Measurements from ENCODE around the gene LKAAEAR1.
"Not testable (repeated sequence)": the region's sequence is repeated elsewhere in the genome, so short reads cannot be mapped to it uniquely, and the experiment has no call there.

The LKAAEAR1 gene

DNA sequence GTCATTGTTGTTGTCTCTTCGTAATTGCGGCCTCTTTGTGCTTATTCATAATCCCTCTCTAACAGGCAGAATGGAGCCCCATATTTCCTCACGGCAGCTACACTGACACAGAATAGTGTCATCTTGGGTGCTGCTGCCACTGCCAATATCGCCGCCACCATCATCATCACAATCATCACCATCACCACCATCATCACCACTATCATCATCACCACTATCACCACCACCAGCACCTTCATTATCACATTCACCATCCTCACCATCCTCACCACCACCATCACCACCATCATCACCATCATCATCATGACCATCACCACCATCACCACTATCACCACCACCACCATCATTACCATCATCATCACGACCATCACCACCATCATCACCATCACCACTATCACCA is 12.3 kb upstream of the LKAAEAR1 start:
- no peak for DNase-seq

DNA sequence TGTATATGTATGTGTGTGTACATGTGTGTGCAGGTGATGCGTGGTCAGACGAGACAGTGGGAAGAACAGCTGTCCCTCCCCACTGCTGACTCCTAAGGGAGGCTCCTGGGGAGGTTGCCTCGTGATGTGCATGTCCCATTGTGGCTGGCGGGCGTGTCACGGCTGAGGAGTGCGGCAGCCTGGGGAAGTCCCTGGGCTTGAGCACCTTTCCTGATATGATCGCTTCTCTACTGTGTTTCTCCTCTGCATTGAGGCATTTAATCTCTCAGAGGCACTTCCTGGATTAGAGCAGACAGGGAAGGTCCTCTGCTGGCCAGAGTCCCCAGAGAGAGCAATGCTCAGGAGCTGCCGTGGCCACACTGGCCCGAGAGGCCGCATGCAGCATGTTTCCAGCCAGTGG is 11.7 kb upstream of the LKAAEAR1 start:
- no peak for DNase-seq

DNA sequence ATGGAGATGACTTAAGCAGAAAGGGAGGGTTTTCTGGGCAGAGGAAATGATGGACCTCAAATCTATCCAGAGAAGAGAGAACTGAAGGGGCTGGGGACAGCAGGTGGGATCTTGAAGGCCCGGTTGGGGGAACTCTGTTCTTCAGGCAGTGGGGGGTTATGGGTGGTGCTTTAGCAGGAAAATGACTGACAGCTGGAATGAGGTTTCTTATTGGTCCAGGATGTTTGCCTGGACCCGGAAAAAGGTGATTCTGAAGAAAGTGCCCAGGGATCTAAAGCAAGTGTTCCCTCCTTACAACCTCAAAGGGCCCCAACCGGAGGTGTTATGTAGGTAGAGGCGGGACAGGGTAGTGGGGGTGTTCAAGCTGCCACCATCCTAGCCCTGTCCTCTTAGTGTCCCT is 11.3 kb upstream of the LKAAEAR1 start:
- DNase-seq: no peak

DNA sequence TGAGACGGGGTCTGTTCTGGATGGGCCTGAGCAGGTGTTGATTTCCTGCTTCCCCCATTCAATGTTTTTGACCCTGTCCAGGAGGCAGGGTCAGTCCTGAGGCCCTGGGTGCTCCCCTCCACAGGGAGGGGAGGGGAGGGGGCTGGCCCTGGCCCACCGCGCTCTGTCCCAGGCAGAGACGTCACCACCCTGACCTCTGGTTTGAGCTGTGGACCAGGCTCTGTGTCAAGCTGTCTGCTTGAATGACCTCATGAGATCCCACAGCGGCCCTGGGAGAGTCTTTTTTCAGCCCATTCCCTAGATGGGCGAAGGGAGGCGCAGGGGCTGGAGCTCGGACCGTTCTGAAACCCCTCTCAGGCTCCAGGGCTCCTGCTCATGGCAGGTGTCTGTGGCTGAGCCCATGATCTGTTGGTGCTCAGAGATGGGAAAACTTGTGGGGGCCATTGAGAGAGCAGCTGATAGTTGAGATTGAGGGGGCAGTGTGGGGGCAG is 8.9 kb upstream of the LKAAEAR1 start:
- DNase-seq: no peak

DNA sequence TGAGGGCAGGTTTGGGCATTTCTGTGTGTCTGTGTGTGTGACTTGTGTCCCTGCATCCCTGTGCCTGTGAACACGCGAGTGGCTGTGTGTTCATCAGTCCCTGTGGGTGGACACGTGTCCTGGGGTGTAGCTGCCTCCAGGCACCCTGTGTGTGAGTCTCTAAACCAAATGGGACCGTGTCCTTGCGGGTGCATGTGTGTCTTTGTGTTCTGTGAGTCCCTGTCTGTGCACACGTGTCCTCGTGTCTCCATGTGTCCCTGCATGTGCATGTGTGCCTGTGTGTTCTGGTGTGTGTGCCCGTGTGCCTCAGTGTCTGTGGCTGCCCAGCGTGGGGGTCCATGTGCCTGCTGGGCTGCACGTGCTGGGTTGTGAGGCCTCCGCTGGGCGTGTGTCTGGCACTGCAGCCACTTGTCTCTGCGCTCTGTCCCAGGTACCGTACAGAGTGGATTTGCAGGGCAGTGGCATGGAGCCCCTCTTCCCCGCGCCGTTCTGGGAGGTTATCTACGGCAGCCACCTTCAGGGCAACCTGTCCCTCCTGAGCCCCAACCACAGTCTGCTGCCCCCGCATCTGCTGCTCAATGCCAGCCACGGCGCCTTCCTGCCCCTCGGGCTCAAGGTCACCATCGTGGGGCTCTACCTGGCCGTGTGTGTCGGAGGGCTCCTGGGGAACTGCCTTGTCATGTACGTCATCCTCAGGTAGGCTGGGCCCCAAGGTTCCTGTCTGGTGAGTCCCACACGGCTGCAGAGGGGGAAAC is 8.2 kb upstream of the LKAAEAR1 start:
- DNase-seq: no peak

DNA sequence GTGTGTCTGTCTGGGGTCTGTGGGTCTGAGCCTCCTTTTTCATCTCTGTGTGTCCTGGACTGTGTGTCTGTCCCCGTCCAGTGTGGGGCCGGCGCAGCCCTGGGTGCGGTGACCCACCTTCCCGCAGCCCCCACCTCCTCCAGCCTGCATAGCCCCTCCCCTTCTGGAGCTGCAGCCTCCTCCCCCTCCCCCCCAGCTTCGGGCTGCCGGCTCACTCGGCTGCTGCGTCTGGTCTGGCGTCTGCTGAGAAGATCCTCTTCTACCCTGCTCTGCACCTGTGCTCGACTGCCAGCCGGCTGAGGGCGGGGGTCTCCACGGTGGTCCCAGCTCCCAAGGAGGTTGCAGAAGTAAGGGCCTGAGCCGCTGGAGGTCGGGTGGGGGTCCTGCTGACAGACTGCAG is 7.6 kb upstream of the LKAAEAR1 start:
- DNase-seq: no peak

DNA sequence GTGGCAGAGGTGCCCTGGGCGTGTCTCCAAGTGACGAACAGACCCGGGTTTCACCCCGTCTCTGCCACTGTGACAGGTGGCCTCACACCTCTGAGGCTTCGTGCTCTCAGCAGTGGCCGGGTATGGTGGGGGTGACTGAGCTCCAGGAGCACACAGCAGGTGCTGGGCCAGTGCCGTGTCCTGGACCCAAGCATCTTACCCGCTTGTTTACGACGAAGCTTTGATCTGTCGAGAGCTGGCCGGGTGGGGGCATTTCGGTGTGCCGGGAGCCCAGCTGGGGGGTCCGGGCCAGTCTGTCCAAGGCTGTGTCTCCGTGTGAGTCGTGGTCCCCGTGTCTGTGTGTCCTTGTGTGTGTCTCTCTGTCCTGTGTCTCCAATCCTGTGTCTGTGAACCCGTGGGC is 7.1 kb upstream of the LKAAEAR1 start:
- DNase-seq: no peak

DNA sequence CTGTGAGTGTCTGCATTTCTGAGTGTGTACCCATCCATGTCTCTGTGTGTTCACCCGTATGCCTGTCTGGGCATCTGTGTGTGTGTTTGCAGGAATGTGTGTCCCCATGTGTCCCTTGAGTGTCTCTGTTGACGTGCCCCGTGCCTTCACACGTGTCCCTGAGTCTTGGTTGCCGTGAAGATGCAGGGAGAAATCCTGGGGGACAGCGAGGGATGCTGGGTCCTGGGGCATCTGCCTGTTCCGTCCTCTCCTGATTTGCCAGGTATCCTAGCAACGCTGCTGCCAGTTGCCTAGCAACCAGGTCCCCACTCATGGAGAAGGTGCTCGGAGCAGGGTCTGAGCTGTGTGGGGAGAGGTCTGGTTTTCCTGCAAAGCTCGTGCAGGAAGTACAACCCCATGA is 6.0 kb upstream of the LKAAEAR1 start:
- no peak for DNase-seq

DNA sequence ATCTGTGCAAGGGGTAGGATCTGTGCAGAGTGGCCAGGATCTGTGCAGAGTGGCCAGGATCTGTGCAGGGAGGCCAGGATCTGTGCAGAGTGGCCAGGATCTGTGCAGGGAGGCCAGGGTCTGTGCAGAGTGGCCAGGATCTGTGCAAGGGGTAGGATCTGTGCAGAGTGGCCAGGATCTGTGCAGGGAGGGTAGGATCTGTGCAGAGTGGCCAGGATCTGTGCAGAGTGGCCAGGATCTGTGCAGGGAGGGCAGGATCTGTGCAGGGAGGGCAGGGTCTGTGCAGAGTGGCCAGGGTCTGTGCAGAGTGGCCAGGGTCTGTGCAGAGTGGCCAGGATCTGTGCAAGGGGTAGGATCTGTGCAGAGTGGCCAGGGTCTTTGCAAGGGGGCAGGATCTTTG is 4.4 kb upstream of the LKAAEAR1 start:
- not testable (repeated sequence) for DNase-seq

DNA sequence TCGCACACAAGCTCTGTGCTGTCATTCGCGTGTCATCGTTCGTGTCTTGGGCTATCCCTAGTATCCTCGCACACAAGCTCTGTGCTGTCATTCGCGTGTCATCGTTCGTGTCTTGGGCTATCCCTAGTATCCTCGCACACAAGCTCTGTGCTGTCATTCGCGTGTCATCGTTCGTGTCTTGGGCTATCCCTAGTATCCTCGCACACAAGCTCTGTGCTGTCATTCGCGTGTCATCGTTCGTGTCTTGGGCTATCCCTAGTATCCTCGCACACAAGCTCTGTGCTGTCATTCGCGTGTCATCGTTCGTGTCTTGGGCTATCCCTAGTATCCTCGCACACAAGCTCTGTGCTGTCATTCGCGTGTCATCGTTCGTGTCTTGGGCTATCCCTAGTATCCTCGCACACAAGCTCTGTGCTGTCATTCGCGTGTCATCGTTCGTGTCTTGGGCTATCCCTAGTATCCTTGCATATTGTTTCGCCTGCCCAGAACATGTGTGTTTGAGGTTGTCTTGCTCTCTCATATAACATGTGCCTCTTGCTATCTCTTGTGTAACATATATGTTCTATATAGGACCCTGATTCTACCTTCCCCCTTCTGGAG is 3.1 kb upstream of the LKAAEAR1 start:
- not testable (repeated sequence) for DNase-seq

DNA sequence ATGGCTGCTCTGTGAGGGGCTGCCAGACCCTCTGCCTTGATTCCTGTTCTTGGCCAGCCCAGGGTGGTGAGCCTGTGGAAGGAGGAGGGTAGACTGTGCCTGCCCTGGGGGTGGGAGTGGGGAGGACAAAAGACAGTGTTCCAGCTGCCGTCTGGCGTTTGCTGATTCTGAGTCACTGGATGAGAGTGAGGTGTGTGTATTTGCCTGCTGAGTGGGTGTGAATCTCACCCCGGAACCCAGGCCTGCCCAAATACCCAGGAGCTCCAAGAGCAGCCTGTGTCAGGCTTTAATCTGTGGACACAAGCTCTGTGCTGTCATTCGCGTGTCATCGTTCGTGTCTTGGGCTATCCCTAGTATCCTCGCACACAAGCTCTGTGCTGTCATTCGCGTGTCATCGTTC is 2.6 kb upstream of the LKAAEAR1 start:
- no peak for DNase-seq

DNA sequence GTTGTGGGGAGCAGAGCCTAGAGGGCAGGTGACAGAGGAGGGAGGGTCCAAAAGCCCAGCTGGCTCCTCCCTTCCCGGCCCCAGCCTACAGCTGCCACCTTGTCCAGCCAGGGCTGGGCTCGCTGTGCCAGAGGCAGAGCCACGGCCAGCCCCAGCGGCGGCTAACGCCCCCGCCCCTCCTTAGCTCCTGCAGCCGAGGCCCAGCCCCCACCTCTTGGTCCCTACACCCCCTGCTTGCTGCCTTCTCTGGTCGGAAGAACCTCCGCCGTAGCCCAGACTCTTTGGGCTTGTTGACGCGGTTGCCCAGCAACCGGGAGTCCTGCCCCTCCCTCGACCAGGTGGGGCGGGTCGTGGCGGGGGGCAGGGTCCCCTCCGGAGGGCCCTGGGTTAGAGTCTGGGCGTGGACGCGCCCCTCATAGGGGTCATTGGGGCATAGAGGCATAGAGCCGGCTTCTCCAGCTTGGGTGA is 521 bp upstream of the LKAAEAR1 start:
- DNase-seq: no peak

DNA sequence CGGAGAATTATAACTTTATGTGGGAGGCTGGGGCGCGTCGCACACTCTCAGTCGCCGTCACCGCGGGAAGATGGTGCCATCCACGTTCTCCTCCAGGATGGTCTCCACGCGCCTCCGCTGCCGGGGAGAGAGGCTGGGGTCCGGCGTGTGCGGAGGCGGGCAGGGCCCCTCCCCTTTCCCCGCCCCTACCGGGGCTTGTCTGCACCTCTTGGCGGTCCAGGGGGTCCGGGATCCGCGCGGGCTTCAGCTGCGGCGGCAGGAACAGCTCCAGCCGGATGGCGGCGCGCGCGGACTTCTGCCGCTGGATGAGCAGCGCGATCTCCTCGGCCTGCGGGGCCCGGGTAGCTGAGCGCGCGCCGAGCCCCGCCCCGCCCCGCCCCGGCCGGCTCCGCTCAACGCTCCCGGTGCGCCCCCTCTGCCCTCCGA is 807 bp downstream of the LKAAEAR1 start:
- DNase-seq: no peak

DNA sequence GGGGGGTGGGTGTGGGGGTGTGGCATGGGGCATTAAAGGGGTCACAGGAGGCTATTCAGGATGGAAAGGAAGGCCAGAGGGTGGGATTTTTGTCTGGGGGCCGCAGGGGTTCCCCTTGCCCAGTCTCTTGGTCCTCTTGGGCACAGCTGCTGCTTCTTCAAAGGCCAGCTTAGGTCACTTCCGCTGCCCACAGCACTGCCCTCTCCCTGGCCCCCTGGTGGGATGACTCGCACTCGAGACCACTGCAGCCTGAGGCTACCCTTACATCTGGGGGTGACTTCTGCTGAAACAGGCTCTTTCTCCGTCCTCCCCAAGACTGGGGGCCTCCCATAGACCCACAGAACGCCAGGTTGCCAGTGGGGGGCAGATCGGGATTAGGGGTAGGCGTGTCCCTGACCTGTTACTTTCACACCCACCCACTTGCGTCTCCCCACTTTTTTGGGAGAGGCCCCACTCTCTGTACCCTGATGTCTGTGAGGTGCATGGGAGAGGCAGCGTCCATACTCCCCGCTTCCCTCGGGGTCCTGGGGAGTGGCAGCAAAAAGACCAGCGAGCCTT is 1.3 kb downstream of the LKAAEAR1 start:
- no peak for DNase-seq

DNA sequence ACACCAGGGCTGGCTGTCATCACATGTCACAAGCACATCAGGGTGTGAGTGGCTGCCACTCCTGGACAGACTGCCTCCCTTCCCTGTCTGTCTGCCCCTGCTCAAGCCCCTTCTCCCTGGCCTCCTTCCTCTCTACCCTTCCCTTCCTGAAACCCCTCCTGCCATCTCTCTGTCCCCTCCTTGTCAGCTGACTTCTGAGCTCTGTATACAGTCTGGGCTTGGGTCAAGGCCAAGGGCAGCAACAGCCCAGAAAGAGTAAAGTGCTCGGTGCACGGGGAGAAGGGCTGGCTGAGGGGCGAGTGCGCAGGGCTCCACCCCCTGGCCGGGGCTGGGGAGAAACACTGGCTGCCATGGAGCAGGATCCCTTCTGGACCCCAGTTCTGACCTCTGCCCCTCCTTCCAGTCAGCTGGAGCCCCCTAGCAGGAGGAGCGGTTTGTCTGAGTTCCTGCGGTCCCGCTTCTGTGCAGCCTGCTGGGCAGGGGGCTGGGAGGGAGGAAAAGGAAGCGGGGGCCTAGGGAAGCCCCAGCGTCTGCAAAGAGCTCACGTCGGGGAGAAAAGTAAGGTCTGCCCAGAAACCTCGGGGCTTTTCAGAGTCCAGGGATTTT is 2.0 kb downstream of the LKAAEAR1 start:
- DNase-seq: no peak

DNA sequence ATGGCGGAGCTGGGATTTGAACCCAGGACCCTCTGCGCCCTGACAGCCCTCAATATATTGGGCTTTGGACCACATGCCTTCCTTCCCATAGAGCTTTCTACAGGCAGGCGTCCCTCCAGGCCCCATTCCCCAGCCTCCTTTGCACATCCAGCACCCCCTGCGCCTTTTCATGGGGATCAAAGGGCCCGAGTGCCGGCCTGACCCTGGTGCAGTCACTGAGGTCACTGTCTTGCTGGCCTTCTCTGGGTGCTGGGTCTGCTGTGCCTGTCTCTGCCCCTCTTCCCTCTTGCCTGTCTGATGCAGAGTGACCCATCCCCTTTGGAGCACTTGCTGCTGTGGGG is 2.6 kb downstream of the LKAAEAR1 start:
- DNase-seq: no peak

DNA sequence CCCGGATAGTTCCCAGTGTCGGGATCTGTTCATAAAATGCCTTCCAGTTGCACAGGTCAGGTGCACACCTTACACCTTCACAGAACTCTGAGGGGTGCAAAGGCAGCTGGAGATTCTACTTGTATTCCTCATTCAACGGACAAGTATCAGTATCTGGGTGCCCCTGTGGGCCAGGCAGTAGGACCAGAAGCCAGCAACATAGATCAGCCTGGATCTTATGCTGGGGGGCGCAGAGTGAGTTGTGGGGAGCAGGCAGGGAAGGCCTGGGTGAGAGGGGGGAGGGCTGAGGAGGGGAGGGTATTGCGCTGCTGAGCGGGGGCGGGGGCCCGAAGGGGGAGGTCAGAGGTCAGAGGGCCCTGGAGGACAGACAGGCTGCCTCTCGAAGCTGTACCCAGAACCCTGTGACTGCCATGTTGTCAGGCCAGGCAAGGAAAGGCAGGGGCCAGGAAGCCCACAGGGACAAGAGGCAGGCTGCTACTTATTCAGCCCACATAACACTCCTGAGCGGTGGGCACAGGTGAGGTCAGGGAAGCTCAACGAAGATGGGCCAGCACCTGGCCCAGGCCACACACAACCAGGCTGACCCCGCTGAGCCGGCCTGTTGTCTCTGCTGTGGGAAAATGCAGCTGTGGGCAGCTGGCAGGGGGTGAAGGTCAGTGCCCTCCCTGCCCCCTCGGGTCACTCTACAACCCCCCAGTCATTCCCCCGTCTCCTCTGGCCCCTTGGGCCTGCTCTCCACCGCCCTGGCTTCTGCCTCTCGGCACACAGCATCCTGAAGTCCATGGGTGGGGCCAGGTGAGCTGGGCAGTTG is 3.2 kb downstream of the LKAAEAR1 start:
- no peak for DNase-seq

DNA sequence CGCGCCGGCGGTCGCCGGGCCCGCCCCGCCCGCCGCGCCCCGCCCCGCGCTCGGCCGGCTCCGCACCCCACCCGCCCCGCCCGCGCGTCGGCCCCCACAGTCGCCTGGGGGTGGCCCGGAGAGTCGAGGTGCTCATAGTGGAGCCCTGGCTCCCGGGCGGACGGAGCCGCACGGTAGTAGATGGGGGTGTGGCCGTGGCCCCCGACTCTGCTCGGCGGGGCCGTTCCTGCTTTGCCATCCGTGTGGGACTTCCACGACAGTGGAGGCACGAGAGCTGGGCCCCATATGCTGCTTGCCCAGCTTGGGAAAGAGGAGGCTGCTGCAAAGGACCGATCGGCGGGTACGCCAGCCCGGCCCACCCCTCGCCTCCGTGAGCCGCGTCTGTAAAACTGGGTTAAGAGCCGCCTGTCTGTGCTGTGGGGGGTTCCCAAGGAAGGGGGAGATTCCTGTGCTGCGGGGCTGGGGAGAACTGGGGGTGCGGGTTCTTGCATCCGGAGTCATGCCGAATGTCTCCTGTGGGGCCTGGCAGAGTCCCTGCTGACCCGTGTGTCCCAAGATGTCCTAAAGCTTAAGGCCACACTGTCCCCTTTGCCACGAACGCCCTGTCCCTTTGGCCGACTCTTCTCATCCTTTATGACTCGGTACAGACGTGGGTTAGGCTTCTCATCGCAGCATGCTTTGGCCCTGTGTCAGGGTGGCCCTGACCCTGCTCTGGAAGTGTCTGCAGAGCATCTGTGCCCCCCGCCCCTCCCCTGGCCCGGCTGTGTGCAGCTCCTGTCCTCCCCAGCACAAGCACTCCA is 4.0 kb downstream of the LKAAEAR1 start, which contains the start of gene OPRL1:
TSS of gene OPRL1 (plus strand) at position 70 of the 800 bp plus-strand sequence. CDS start 12,639 bp downstream, outside the sequence.
- no peak for DNase-seq

DNA sequence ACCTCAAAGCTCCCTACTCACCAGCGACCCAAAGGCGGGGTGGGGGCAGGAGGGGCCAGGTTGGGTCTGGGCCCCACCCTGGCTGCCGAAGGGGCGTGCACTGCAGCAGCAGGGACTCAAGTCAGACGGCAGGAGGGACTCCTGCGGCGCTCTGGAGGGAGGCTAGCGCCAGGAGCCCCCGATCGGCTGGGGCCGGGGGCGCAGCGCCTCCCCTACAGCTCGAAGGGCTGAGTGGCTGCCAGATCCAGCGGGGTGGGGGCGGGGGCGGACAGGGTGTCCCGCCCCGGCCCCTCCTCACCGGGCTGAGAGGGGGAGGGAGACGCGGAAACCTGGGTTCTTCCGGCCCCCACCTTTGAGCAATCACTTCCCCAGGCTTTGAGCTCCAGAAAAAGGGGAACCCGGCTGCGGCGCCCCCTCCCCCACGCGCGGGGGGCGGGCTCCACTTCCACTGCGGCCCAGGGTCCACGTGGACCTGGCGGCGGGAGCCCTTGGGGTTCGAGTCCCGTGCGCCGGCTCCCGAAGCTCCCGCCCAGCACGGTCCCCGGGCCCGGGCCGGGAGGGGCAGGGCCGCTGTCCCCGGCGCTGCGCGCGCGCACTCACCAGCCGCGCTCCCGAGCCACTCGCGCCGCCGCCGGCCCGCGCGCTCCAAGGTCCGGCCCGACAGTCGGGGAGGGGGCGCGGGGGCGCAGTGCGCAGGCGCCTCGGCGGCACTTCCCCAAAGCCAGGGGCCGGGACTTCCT is 4.8 kb downstream of the LKAAEAR1 start, which contains the start of gene RGS19:
TSS of gene RGS19 (minus strand) at position 246 of the 740 bp plus-strand sequence. CDS start 2,632 bp downstream, outside the sequence.
- no peak for DNase-seq

DNA sequence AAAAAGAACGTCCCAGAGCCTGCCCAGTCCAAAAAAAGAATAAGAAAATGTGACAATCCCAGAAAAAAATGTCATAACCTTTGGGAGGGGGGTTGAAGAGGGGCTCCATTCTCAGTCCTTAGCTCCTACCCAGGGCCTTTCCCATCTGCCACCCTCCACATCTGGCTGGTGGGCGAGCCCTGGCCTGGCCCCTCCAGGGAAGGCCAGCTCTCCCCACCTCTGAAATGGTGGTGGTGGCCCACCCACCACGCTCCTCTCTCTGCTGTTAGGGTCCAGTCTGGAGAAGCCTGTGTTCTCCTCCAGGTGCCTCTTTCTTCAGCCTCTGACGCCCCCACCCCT is 5.3 kb downstream of the LKAAEAR1 start:
- no peak for DNase-seq

DNA sequence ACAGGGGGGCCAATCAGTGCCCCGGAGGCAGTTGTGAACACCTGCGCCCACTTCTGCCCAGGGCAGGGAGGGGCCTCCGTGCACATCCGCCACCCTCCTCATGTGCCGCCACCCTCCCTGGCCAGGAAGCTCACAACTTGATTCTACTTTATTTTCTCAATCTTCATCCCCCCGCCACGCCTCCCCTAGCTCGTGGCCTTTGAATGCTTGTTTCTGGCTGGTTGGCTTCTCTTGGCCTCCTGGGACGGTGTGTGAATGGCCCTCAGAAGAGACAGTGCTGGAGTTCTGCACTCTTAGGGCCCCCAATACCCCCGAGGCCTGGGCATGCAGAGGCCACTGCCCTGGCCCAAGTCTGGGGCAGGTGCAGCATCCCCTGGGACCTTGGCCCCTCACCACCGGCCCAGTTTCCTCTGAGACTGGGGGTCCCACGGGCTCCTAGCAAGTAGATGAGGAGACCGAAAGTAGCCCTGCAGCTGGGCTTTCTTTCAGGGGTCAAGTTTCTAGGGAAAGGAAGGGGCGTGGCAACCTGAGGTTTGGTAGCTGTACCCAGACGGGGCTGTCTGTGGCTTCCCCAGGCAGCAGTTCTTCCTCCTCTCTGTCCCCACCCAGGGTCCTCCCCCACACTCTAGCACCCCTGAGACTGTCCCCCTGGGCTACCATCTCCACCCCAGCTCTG is 6.2 kb downstream of the LKAAEAR1 start:
- DNase-seq: no peak
